ENCODE measurements around the gene SHISA9.

The SHISA9 gene

DNA sequence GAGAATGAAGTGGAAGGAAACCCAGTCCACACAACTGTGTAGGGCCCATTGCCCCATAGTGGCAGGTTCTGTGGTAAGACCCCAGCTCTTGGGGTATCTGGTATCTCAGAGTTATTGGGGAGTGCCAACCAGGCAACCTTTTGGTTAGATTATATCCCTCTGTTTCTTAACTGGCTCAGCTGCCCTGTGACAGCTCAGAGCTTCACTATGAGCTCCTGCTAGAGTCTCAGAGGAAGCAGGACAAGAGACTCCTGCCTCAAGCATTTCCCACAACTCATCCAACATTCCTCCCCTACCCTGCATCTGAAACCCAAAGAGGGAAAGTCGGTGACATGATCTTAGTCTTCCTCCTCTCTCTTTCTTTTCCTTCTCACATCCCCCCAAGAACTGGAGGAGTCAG, 292.3 kb downstream of the SHISA9 start:
- no peak for DNase-seq (ENCODE audit: low read depth in 1 of 2, low spot score in 1 of 2)
- no peaks in the 10 kb centered on the region for H3K27me3 ChIP-seq (ENCODE audit: insufficient read depth, poor library complexity, severe bottlenecking)
- no peak overlapping the region for H3K4me3 ChIP-seq (replicated peaks; ENCODE audit: insufficient read depth, low read length)
- TF ChIP-seq REST (IDR thresholded peaks at IDR 0.05; ENCODE audit: insufficient replicate concordance, low read depth) (no peak), SPI1 (IDR thresholded peaks at IDR 0.05; ENCODE audit: borderline replicate concordance, low read depth) (no peak), POLR2AphosphoS5 (IDR thresholded peaks at IDR 0.05; ENCODE audit: low read depth) (no peak), GABPA (IDR thresholded peaks at IDR 0.05; ENCODE audit: low read depth) (no peak)
- TF ChIP-seq, protein P1, sequence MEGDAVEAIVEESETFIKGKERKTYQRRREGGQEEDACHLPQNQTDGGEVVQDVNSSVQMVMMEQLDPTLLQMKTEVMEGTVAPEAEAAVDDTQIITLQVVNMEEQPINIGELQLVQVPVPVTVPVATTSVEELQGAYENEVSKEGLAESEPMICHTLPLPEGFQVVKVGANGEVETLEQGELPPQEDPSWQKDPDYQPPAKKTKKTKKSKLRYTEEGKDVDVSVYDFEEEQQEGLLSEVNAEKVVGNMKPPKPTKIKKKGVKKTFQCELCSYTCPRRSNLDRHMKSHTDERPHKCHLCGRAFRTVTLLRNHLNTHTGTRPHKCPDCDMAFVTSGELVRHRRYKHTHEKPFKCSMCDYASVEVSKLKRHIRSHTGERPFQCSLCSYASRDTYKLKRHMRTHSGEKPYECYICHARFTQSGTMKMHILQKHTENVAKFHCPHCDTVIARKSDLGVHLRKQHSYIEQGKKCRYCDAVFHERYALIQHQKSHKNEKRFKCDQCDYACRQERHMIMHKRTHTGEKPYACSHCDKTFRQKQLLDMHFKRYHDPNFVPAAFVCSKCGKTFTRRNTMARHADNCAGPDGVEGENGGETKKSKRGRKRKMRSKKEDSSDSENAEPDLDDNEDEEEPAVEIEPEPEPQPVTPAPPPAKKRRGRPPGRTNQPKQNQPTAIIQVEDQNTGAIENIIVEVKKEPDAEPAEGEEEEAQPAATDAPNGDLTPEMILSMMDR (IDR thresholded peaks at IDR 0.05; ENCODE audit: insufficient read depth, low read length), result no peak
- no peak overlapping the region for H3K27ac ChIP-seq (replicated peaks)

- H3K27ac ChIP-seq (replicated peaks), result no peak overlapping the region
- DNase-seq (ENCODE audit: low read depth in 1 of 2, low spot score in 1 of 2), result no peak
- TF ChIP-seq REST (IDR thresholded peaks at IDR 0.05; ENCODE audit: insufficient replicate concordance, low read depth) (no peak), GABPA (IDR thresholded peaks at IDR 0.05; ENCODE audit: low read depth) (no peak), SPI1 (IDR thresholded peaks at IDR 0.05; ENCODE audit: borderline replicate concordance, low read depth) (no peak), POLR2AphosphoS5 (IDR thresholded peaks at IDR 0.05; ENCODE audit: low read depth) (no peak)
- TF ChIP-seq, protein P1 (IDR thresholded peaks at IDR 0.05; ENCODE audit: insufficient read depth, low read length), result no peak
- H3K4me3 ChIP-seq (replicated peaks; ENCODE audit: insufficient read depth, low read length), result no peak overlapping the region
- no peaks in the 10 kb centered on the region for H3K27me3 ChIP-seq (ENCODE audit: insufficient read depth, poor library complexity, severe bottlenecking)
Measured at GRCh38 chr16:13194766-13195165, 293.4 kb downstream of the SHISA9 start.

DNA sequence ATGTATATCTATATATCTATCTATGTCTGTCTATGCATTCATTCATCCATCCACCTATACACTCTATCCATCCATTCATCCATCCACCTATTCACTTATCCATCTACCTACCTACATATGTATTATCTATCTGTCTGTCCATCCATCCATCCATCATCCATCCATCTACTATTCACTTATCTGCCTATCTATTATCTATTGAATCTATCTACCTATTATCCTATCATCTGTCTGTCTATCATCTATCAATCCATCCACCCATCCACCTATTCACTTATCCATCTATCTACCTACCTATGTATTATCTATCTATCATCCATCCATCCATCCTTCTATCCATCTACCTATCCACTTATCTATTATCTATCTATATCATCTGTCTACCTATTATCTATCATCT, 302.3 kb downstream of the SHISA9 start:
- no peak overlapping the region for H3K27ac ChIP-seq (replicated peaks)
- H3K27me3 ChIP-seq (ENCODE audit: insufficient read depth, poor library complexity, severe bottlenecking), result no peaks in the 10 kb centered on the region
- no peak for DNase-seq (ENCODE audit: low read depth in 1 of 2, low spot score in 1 of 2)
- H3K4me3 ChIP-seq (replicated peaks; ENCODE audit: insufficient read depth, low read length), result no peak overlapping the region
- TF ChIP-seq REST (IDR thresholded peaks at IDR 0.05; ENCODE audit: insufficient replicate concordance, low read depth), result no peak
- no peak for TF ChIP-seq GABPA (IDR thresholded peaks at IDR 0.05; ENCODE audit: low read depth)
- TF ChIP-seq, protein P1 (IDR thresholded peaks at IDR 0.05; ENCODE audit: insufficient read depth, low read length), result no peak
- TF ChIP-seq SPI1 (IDR thresholded peaks at IDR 0.05; ENCODE audit: borderline replicate concordance, low read depth), result no peak
- TF ChIP-seq POLR2AphosphoS5 (IDR thresholded peaks at IDR 0.05; ENCODE audit: low read depth), result no peak

Data from HL-60 (cell line).